BE2C (cell line): Measurements from ENCODE around the gene DEGS1.

Experiments
- DNase-seq: peaks from one replicate; pipeline ENCODE4 v3.0.0-alpha.2; 2020
- H3K27me3 ChIP-seq: fragments of 250-450 bp; sonication (Bioruptor Pico); 2 replicates; pipeline ENCODE4 v1.5.1; 2020; ENCODE audit warnings: mild to moderate bottlenecking
- H3K36me3 ChIP-seq: fragments of 250-450 bp; sonication (Bioruptor Pico); 2 replicates; pipeline ENCODE4 v1.5.1; 2020; ENCODE audit warnings: mild to moderate bottlenecking
- H3K4me1 ChIP-seq: fragments of 250-450 bp; sonication (Bioruptor Pico); 2 replicates; pipeline ENCODE4 v1.5.1; 2020
- H3K4me3 ChIP-seq: 2 replicates; pipeline ENCODE4 v1.5.1; 2011; ENCODE audit warnings: low read depth, low read length
- H3K9me3 ChIP-seq: fragments of 250-450 bp; sonication (Bioruptor Pico); 2 replicates; pipeline ENCODE4 v1.5.1; 2020
- CTCF ChIP-seq: IDR thresholded peaks from 2 replicates; pipeline ENCODE4 v1.5.1; 2012; ENCODE audit warnings: mild to moderate bottlenecking, low read depth, low read length

Gene DEGS1

DNA sequence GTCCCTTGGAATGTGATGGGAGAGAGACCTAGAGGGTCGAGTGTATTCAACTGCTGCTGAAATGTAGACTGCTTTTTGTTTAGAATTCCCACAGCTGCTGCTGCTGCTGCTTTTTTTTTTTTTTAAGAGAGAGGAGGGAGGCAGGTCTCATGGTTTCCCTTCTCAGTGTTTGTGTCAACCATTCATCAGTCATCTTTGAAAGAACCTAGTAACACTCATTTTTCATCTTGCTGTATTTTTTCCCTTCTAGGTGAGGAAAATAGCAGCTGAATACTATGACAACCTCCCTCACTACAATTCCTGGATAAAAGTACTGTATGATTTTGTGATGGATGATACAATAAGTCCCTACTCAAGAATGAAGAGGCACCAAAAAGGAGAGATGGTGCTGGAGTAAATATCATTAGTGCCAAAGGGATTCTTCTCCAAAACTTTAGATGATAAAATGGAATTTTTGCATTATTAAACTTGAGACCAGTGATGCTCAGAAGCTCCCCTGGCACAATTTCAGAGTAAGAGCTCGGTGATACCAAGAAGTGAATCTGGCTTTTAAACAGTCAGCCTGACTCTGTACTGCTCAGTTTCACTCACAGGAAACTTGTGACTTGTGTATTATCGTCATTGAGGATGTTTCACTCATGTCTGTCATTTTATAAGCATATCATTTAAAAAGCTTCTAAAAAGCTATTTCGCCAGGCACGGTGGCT is 9.2 kb downstream of the DEGS1 start:
- no peak for DNase-seq
- no peak for TF ChIP-seq CTCF
- H3K36me3 ChIP-seq = peaks cover 38% of the 10 kb centered on the region
- H3K27me3 ChIP-seq = no peaks in the 10 kb centered on the region
- no peaks in the 10 kb centered on the region for H3K4me1 ChIP-seq
- no peak overlapping the region for H3K4me3 ChIP-seq
- no peaks in the 10 kb centered on the region; the same call in 1 of the 2 replicates for H3K9me3 ChIP-seq

- H3K36me3 ChIP-seq = peaks cover 38% of the 10 kb centered on the region
- no peak for DNase-seq
- H3K4me3 ChIP-seq = no peak overlapping the region
- TF ChIP-seq CTCF = no peak
- no peaks in the 10 kb centered on the region; the same call in 1 of the 2 replicates for H3K9me3 ChIP-seq
- H3K4me1 ChIP-seq = no peaks in the 10 kb centered on the region
- H3K27me3 ChIP-seq = no peaks in the 10 kb centered on the region
Observed at GRCh38 chr1:224193319-224193966, 10.4 kb downstream of the DEGS1 start.

DNA sequence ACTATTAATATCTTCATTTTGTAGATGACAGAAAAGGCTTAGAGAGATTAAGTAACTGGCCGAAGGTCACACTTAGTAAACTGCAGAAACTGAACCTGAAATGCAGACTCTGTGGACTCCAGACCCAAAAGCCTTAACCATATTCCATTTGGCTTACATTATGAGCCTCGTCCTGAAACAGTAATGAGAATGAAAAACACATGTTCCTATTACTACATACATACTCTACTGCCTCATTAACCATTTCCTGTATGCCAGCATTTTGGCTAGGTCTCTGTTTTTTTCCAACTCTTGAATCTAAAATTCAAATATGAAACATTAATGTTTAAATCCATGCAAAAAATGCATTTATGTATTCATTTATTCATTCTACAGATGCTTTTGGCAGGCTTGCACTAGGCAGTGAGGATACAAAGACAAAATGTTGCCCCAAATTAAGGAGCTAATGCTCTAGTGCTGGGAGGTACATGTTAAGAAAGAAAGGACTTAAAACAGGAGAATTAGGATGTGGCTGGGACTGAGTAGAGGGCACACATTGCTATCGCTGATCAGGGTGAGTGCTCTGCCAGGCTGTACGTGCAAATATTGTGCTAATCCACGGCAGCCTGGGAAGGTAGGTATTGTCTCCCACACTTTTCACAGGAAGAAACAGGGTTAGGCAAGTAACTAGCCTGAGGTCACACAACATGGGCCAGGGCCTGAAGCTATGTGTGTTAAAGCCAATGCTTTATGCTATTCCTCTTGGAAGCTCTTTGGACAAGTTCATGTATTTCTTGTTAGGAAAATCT is 14.0 kb downstream of the DEGS1 start:
- Histone ChIP-seq H3K27me3 (no peaks in the 10 kb centered on the region), H3K36me3 (peaks cover 20% of the 10 kb centered on the region), H3K4me1 (no peaks in the 10 kb centered on the region), H3K4me3 (no peak overlapping the region), H3K9me3 (no peaks in the 10 kb centered on the region; the same call in 1 of the 2 replicates)
- DNase-seq = no peak
- no peak for TF ChIP-seq CTCF

GRCh38 chr1:224198572-224198971 is 15.5 kb downstream of the DEGS1 start:
- no peaks in the 10 kb centered on the region for H3K27me3 ChIP-seq
- no peak for TF ChIP-seq CTCF
- H3K4me1 ChIP-seq = peaks cover 6% of the 10 kb centered on the region; the same call in 1 of the 2 replicates
- H3K4me3 ChIP-seq = no peak overlapping the region
- no peaks in the 10 kb centered on the region; the same call in 1 of the 2 replicates for H3K9me3 ChIP-seq
- peaks cover 6% of the 10 kb centered on the region for H3K36me3 ChIP-seq
- no peak for DNase-seq

DNA sequence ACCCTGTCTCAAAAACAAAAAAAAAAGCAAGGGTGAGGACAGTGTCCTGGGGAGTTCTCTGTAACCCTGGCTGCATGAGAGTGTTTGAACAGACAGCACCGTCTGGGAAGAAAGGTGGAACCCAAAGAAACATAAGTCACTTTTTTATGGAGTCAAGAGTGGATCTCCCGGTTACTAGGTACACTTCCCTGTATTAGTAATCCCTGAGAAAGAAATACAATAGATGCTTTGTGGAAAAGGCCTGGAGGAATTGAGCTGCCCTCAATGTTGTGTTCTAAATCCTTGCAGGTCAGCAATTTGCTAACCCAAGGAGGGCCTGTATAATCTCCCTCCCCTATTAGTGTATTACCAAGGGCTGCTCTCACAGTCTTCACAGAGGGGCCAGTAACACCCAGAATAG is 16.6 kb downstream of the DEGS1 start:
- no peak for TF ChIP-seq CTCF
- DNase-seq = no peak
- Histone ChIP-seq H3K36me3 (no peaks in the 10 kb centered on the region), H3K4me1 (peaks cover 6% of the 10 kb centered on the region; the same call in 1 of the 2 replicates), H3K27me3 (no peaks in the 10 kb centered on the region), H3K9me3 (no peaks in the 10 kb centered on the region; the same call in 1 of the 2 replicates), H3K4me3 (no peak overlapping the region)
